CD4-positive, alpha-beta T cell treated with Interleukin-10 for 1 hour (primary cell): ENCODE measurements around the gene GPATCH4.
"Not testable (repeated sequence)": the region's sequence is repeated elsewhere in the genome, so short reads cannot be mapped to it uniquely, and the experiment has no call there.

ENCODE experiments used
- DNase-seq: peaks from one replicate; pipeline ENCODE4 v3.0.0-alpha.2; 2020

Gene GPATCH4

GRCh38 chr1:156571919-156572662, 29.2 kb downstream of the GPATCH4 start, which contains the start of gene IQGAP3:
IQGAP3 (minus strand) TSS chr1:156572565; CDS start chr1:156572529, 36 bp downstream.
- peak; percentile 82 for DNase-seq

- no peak for DNase-seq
These were observed 29.9 kb downstream of the GPATCH4 start for GRCh38 chr1:156571261-156571852.

- DNase-seq, result no peak
These were observed 34.8 kb downstream of the GPATCH4 start for GRCh38 chr1:156566436-156566835.

GRCh38 chr1:156565519-156565918, 35.8 kb downstream of the GPATCH4 start:
- DNase-seq, result no peak

- no peak for DNase-seq
These were observed 40.6 kb downstream of the GPATCH4 start for GRCh38 chr1:156560585-156561163.

GRCh38 chr1:156559797-156560385, 41.4 kb downstream of the GPATCH4 start:
- no peak for DNase-seq

- no peak for DNase-seq
These were observed 42.0 kb downstream of the GPATCH4 start for GRCh38 chr1:156559086-156559796.

GRCh38 chr1:156556354-156556753, 44.9 kb downstream of the GPATCH4 start:
- DNase-seq, result no peak

- no peak for DNase-seq
These were observed 45.6 kb downstream of the GPATCH4 start for GRCh38 chr1:156555715-156556114.

GRCh38 chr1:156554971-156555370, 46.3 kb downstream of the GPATCH4 start:
- no peak for DNase-seq

- no peak for DNase-seq
These were observed 47.3 kb downstream of the GPATCH4 start for GRCh38 chr1:156553860-156554485.

- DNase-seq, result not testable (repeated sequence)
These were observed 48.3 kb downstream of the GPATCH4 start for GRCh38 chr1:156552937-156553336.

- no peak for DNase-seq
These were observed 48.8 kb downstream of the GPATCH4 start for GRCh38 chr1:156552518-156552917.

- no peak for DNase-seq
These were observed 49.4 kb downstream of the GPATCH4 start for GRCh38 chr1:156551869-156552268.

GRCh38 chr1:156551066-156551643, 50.1 kb downstream of the GPATCH4 start:
- DNase-seq, result no peak

- no peak for DNase-seq
These were observed 50.9 kb downstream of the GPATCH4 start for GRCh38 chr1:156550346-156550745.

GRCh38 chr1:156549831-156550230, 51.4 kb downstream of the GPATCH4 start:
- no peak for DNase-seq

- DNase-seq, result no peak
These were observed 51.9 kb downstream of the GPATCH4 start for GRCh38 chr1:156549390-156549789.

GRCh38 chr1:156547982-156548381, 53.3 kb downstream of the GPATCH4 start:
- DNase-seq, result no peak

GRCh38 chr1:156547434-156547833, 53.8 kb downstream of the GPATCH4 start:
- DNase-seq, result no peak

GRCh38 chr1:156546267-156546666, 55.0 kb downstream of the GPATCH4 start:
- no peak for DNase-seq

- DNase-seq, result no peak
These were observed 56.6 kb downstream of the GPATCH4 start for GRCh38 chr1:156544592-156545102.
